CD4-positive, alpha-beta T cell treated with Interleukin-4 for 4 hours (primary cell): ENCODE measurements around the gene RMND5A.

Experiments
- DNase-seq: peaks from one replicate; pipeline ENCODE4 v3.0.0-alpha.2; 2020

The RMND5A gene

DNA sequence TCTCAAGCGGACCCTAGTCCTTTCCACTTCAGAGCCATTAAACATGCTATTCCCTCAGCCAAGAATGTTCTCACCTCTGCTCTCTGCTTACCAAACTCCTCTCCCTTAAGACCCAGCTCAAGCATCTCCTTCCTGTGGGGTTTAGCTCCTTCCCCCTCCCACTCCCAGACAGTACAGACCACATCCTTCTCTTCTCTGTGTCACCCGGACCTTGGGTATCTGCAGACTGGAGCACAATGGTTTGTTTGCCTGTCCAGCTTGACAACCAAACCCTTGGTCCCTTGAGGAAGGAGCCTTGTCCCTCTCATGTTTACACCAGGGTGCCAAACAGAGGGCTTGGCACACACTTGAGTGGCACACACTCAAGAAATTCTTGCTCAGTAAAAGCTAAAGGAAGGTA, 74.8 kb downstream of the RMND5A start:
- peak; percentile 48 for DNase-seq

DNA sequence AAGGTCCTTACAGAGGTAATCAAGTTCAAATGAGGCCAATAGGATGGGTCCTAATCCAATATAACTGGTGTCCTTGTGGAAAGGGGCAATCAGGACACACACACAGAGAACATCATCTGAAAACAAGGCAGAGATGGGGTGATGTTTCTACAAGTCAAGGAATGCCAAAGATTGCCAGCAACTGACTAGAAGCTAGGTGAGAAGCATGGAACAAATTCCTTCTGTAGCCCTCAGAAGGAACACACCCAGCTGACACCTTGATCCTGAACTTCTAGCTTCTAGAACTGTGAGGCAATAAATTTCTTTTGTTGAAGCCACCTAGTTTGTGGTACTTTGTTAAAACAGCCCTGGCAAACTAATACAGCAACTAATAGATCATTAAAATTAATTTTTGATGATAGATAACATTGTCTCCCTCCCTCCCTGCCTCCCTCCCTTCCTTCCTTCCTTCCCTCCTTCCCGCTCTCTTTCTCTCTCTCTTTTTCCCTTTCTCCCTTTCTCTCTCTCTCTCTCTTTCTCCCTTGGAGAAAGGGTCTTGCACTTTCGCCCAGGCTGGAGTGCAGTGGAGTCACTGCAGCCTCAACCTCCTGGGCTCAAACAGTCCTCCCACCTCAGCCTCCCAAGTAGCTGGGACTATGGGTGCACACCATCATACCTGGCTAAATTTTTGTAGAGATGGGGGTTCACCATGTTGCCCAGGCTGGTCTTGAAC, 80.9 kb downstream of the RMND5A start:
- DNase-seq = no peak

GRCh38 chr2:86806059-86806857, 86.2 kb downstream of the RMND5A start:
- no peak for DNase-seq

- DNase-seq = no peak
Measured at GRCh38 chr2:86807133-86807467, 87.0 kb downstream of the RMND5A start.

- DNase-seq = peak; percentile 75
Measured at GRCh38 chr2:86807468-86808275, 87.6 kb downstream of the RMND5A start.

GRCh38 chr2:86808315-86809161, 88.4 kb downstream of the RMND5A start:
- DNase-seq = peak; percentile 95

- DNase-seq = no peak
Measured at GRCh38 chr2:86809481-86810121, 89.5 kb downstream of the RMND5A start.

DNA sequence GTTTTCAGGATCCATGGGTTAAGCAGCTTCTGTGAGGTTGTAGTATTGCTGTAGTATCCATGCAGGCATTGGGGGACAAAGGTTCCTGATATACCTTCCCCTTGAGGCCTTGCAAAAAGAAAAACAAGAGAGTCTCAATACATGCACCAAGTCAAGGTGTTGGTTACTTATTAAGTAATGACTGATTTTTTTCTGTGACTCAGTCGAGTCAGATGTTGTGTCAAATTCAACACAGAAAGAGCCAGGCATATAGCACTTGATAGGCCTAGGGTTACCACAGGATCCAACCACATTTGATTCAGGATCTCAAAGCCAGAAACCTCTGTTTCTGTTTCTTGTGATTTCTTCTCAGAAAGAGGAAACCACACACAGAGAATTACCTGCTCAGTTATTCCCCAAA, 95.5 kb downstream of the RMND5A start:
- DNase-seq = peak; percentile 55

- no peak for DNase-seq
Measured at GRCh38 chr2:86818114-86818801, 98.2 kb downstream of the RMND5A start.

- no peak for DNase-seq
Measured at GRCh38 chr2:86818957-86819356, 98.9 kb downstream of the RMND5A start.

DNA sequence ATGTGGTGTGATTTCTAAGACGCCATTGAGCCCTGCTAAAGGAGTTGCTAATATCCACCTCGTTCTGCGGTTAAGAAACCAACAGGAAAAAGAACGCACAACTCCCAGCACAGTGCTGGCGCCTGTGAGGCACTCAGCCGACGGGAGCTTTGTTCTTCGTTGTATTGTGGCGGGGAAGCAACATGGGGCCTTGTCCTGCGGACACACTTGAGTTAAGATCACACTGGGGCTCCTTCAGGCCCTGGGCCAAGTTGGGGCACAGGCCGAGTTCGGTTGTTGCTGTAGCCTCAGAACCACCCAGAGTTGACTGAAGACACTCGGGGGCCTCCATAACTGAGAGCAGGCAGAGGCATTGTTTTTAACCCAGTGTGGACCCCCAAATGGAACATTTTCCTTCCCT, 101.2 kb downstream of the RMND5A start:
- DNase-seq = no peak

DNA sequence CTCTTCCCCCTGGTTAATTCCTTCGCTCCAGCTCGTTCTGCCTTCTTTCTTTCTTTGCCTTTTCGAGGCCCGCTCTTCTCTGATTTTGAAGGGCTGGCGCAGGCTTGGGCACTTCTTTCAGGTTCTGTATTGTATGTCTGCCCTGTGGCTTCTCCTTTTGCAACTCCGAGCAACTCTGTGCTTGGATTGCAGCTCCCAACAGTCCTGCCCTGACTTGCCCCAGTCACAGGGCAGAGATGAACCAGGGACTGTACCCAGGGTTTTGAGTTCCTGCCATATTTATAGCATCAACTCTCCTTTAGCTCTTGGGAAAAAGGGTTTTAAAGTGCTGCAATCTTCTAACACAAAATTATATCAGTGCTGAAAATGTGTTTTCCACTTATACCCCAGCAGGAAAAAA, 101.8 kb downstream of the RMND5A start:
- no peak for DNase-seq

DNA sequence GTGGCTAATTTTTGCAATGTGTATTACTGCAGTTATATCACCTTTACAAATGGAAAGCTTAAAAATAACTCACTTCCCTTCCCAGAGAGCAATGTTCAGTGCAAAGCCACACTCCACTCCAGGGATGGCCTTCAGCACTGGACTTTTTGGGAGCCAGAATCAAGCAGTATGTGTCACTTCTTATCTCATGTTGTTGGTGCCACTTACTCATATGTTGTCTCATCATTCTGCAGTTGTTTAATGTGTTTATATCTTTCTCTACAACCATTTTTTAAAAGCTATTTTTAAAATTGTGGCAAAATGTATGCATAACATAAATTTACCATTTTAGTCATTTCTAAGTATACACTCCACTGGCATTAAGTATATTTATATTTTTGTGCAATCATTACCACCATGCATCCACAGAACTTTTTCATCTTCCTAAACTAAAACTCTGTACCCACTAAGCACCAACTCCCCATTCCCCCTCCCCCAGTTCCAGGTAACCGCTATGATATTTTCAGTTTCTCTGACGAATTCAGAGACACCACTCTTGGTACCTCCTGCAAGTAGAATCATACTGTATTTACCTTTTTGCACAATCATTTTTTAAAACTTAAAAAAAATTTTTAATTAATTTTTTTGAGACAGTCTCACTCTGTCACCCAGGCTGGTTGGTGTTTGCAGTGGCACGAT, 102.7 kb downstream of the RMND5A start:
- DNase-seq = peak; percentile 41

DNA sequence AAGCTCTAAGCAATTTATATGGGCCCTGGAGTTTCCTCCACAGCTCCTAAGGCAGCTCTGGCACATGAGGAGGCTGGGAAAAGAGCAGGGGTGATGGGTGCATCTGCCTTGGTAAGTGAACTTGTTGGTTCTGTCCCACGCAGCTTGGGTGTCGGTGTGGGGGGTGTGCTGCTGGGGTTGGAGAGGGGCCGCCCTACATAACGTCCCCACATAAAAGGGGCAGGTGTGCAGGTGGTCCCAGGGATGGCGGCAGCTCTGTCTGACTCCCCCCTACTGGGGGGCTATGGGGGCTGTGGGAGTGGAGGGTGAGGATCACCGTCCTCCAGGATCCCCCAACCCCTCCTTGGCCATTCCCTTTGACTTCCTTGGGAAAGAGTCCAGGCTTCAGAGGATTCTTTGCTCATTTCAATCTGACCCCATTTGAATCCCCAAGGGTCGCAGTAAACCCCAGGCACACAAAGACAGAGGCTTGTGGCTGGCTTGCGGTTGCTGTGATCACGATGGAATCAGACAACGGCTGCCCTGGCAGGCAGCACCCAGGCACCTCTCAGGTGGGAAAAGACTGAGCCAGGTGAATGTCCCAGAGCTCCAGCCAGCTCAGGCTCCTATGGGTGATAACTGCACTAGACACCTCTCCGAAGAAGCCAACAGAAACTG, 105.1 kb downstream of the RMND5A start:
- DNase-seq = no peak

DNA sequence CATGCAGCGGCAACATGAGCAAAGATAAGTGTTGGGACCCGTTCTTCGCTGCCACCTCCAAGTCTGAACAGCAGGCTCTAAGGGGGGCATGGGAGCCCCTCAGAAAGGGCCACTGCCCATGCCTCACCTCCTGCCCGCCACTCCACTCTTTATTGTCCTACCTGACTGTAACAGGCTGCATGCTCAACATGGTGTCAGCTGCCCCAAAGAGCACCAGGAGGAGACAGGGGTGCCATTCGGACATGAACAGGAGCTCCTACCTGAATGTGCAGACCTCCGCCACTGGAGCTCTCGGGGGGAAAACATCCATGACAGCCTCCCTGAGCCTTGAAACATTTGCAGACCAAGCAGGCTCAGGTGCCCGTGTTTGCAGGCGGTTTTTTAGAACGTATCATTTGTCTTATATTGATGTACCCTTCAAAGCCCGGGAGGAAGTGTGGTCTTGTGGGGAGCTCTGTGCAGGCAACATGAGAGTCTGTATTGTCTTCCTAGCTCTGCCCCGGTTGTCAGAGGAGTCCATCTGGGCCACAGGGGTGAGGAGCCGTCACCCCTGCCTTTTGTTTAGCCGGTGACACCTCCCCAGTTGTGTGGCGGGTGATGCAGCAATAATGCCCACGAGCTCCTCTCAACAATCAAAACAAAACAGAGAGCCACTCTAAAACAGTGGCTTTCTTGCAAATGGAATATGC, 105.7 kb downstream of the RMND5A start:
- peak; percentile 87 for DNase-seq

GRCh38 chr2:86826951-86827350, 106.9 kb downstream of the RMND5A start:
- DNase-seq = no peak
